ENCODE data around the gene AKAP13.

The AKAP13 gene

GRCh38 chr15:85598718-85599398 is 218.5 kb downstream of the AKAP13 start:
- no peak for DNase-seq (ENCODE audit: low spot score)

- DNase-seq (ENCODE audit: low spot score) = no peak
Observed at GRCh38 chr15:85600001-85600400, 219.6 kb downstream of the AKAP13 start.

GRCh38 chr15:85603160-85603559 is 222.8 kb downstream of the AKAP13 start:
- no peak for DNase-seq (ENCODE audit: low spot score)

DNA sequence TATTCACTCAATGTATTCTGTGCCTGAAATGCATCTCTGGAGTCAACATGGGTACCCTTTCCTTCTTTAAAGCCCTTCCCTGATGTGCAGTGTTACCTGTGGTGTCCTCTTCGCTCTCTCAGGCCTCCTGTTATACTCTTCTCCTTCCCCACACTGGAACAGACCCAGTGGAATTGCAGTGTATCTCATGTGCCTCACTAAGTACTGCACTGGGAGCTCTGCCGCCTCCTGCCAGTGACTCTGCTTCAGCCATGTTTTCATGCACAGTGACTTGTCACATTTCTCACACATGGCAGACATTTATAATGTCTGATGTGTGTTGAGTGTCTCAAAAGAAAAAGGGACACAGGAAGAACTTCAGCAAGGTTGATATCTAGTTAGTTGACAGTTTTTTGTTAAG is 223.3 kb downstream of the AKAP13 start:
- DNase-seq (ENCODE audit: low spot score) = no peak

GRCh38 chr15:85604194-85604593 is 223.8 kb downstream of the AKAP13 start:
- no peak for DNase-seq (ENCODE audit: low spot score)

DNA sequence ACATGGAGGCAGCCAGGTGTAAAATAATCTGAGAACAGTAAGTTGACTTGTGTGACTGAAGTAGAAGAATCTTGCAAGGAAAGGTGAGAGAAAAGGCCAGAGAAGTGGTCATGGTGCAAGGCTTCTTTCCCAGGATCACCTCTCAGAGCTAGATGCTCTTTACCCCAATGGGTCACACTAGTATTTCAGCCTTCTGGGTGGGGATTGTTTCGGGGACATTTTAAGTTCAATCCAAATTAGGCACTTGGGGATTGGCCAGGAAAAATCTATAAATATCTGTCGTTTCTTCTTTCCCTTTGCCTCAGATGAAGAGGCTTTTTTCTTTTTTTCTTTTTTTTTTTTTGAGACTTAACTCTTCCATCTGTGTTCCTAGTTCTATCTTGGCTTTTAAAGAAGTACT is 226.3 kb downstream of the AKAP13 start:
- no peak for DNase-seq (ENCODE audit: low spot score)

GRCh38 chr15:85607141-85607806 is 226.9 kb downstream of the AKAP13 start:
- no peak for DNase-seq (ENCODE audit: low spot score)

- DNase-seq (ENCODE audit: low spot score) = no peak
Observed at GRCh38 chr15:85607842-85608241, 227.4 kb downstream of the AKAP13 start.

DNA sequence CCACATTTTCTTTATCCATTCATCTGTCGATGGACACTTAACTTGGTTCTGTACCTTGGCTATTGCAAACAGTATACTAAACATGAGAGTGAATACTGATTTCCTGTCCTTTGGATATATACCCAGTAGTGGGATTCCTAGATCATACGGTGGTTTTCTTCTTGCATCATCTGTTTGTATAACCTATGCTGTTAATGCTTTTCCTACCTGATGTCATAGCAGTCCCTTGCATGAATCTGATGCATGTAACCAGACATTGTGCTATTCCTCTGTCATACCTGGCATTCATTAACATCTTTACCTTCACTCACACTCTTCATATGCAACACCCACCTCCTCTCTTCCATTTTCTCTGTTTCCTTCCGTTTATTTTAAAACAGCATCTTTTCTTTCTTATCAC is 229.1 kb downstream of the AKAP13 start:
- DNase-seq (ENCODE audit: low spot score) = no peak

DNA sequence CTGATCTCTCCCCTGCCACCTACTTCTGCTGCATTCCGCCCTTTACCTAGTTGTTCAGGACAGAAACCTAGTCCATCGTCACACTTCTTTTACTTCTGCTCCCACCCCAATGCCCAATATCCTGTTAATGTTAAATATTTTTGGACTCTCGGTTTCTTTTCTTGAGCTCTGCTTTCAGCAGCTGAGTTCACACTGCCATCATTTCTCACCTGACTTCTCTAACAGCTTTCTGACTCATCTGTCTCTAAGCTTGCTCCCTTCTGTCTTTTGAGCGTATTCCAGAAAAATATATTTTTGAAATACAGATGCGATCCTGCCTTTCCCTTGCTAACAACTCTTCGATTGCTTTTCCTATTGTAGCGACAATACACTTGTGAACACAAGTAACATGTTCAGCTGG is 231.0 kb downstream of the AKAP13 start:
- no peak for DNase-seq (ENCODE audit: low spot score)

DNA sequence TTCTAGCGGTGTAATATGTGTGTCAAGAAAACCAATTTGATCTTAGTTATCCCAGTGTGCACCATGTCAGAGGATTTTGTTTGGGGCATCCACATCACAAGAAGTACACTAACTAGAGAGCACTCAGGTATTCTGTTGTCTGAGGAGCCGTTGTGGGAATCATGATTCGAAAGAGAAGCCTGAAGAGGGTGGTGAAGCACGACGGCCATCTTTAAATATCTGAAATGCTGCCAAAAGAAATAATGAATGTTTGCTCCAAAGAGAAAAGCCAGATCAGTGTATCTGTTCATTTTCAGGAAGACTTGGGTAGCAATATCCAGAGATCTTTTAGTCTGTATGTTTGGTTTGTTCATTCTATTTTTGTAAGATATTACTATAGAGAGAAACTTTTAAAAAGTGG is 233.7 kb downstream of the AKAP13 start:
- no peak for DNase-seq (ENCODE audit: low spot score)

DNA sequence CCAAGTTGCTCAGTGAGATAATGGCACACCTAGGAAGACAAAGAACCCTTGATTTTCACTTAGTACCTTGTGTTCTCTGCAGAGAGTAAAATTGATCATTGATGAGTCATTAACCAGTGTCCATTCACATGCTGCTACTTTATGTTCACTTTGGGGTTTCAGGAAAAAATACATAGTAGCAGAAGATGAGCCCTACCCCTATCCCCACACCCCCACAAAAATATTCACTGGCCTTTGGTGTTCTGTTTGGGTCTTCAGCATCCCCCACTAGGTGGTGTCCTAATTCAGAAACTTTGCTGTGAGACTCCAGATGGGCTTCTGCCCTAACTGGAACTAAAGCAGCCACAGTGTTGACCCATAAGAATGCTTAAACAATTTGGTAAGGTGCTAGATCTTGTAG is 235.5 kb downstream of the AKAP13 start:
- peak; percentile 28 for DNase-seq (ENCODE audit: low spot score)

DNA sequence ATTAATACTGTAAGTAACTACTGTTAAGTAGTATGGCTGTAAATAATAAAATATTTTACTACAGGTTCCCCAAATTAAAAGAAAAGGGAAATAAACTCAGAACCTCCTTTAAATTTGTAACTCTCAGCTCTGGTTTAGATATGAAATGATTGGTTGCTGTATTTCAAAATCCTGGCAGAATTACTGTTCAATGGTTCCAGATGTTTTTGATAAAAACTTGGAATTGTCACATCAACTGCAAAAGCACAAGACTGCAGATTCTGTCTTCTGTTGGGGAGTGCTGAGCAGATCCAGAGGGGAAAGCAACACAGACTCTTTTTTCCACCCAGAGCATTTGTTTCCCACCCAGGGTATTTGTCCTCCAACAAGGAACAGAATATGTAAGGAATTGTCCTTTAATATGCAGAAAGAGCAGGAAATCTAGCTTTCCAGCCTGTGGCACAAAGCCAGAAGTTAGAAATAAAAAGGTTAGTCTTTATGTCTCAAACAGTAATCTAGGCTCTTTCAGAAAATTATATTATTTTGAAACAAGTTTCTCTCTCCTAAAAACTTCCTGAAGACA is 236.2 kb downstream of the AKAP13 start:
- DNase-seq (ENCODE audit: low spot score) = no peak

DNA sequence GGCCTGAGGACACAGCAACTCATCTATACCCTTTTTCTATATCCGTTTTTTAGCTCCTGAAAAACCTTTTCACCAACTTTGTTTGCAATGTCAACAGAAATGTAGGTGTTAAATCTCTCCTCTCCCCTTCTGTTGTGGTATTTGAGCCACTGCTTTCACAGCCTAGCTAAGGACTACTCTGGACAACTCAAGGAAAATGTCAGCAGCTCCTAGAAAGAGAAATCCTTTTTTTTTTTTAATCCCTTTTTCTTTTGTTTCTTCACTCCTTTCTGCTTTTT is 237.8 kb downstream of the AKAP13 start:
- DNase-seq (ENCODE audit: low spot score) = no peak

DNA sequence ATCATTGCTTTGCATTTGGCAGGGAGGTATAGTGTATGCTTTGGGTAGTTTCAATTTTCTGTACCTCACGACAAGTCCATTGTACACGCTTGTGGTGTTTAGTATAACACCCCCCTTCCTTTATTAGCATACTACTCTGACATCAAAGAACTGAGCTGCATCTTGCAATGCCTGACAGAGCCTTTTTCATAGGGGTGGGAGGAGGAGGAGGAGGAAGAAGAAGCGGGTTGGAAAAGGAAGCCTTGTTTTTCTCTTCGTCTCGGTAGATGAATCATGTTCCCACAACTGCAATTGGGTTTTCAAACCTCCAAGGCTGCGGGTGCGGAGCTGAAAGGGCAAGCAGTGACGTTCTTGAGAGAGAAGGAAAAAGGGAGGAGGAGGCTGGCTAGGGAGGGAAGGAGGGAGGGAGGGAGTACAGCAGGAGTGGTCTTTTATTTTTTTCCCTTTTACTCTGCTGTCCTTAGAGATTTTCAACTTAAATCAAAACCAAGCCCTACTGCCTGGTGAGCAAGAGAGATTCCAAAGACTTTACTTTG is 238.6 kb downstream of the AKAP13 start:
- no peak for DNase-seq (ENCODE audit: low spot score)

DNA sequence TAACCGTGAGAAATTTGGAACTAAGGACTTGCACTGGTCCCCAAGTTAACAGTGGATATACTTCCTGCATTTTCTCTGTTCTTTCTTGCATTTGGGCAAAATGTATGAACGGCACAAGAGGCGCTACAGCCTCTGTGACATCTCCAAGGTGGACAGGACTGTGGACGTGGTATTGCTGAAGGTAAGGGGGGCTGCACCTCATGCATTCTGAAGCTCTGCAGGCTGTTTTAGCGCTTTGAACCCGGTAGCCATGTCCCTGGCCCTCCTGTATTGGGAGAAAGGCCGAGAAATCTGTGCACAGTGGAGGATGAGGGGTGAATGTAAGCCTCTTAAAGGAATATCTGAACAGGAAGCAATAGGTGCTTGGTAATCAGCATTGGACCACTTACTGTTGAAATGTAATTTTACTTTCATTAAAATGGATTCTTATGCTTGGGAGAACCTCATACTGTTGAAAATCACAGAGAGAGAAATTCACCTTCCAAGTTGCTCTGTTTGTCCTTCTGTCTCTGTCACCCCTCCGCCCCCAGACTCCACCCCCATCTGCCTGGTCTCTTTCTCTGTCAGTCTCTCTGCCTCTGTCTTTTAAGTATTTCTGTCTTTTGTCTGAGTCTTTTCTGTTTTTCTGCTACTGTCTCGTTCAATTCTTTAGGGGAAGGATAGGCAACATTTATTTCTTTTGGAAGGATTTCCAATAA is 239.7 kb downstream of the AKAP13 start:
- DNase-seq (ENCODE audit: low spot score) = no peak

DNA sequence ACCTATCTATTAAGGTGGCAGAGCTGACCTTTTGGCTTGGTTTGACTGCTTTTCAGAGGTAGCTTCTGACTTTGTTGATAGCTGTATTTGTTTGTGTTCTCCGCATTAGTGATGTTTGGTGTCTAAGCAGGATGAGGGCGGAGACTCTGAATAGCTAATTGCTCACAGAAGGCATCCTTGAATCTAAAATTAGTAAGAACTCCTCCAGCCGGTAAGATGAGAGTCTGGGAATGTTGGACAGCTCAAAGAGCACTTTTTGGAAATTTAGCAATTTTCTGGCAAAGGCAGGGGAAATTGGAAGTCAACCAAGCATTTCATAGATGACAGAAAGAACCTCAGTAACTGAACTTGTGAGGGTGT is 240.3 kb downstream of the AKAP13 start:
- DNase-seq (ENCODE audit: low spot score) = no peak

- no peak for DNase-seq (ENCODE audit: low spot score)
Observed at GRCh38 chr15:85621094-85621493, 240.7 kb downstream of the AKAP13 start.

GRCh38 chr15:85622221-85622831 is 241.9 kb downstream of the AKAP13 start:
- no peak for DNase-seq (ENCODE audit: low spot score)

- no peak for DNase-seq (ENCODE audit: low spot score)
Observed at GRCh38 chr15:85623315-85624049, 243.1 kb downstream of the AKAP13 start.

- no peak for DNase-seq (ENCODE audit: low spot score)
Observed at GRCh38 chr15:85624291-85624801, 243.9 kb downstream of the AKAP13 start.

Measured in HuH-7 (cell line).